K562 (cell line): ENCODE results near the gene C2. TPM values are rescaled to one million over a fixed set of nuclear protein-coding genes. Genes with fewer than 3 reads are reported as not detected.

ENCODE experiments used
- BCL6 ChIP-seq: fragments of 250-450 bp; sonication (Bioruptor Pico); IDR thresholded peaks from 2 replicates; pipeline ENCODE4 v1.4.0; 2020
- BRF2 ChIP-seq: IDR thresholded peaks from 3 replicates; pipeline ENCODE4 v1.6.1; 2011; ENCODE audit warnings: borderline replicate concordance, mild to moderate bottlenecking; ENCODE audit not compliant: insufficient read length, insufficient read depth
- GATAD2A ChIP-seq: fragments of 450-650 bp; IDR thresholded peaks from 2 replicates; pipeline ENCODE4 v1.6.1; 2017
- HMG20B ChIP-seq: fragments of 250-450 bp; sonication (Bioruptor Pico); IDR thresholded peaks from 2 replicates; pipeline ENCODE4 v1.5.0; 2021; ENCODE audit warnings: mild to moderate bottlenecking
- MXD1 ChIP-seq: fragments of 250-450 bp; sonication (Bioruptor Pico); IDR thresholded peaks from 2 replicates; pipeline ENCODE4 v1.8.0; 2021; ENCODE audit warnings: borderline replicate concordance, mild to moderate bottlenecking, moderate library complexity; ENCODE audit not compliant: poor library complexity, severe bottlenecking
- MYBL2 ChIP-seq, 2 experiments: fragments of 450-650 bp in 1 of 2; sonication (generic) in 1 of 2; formaldehyde crosslinking in 1 of 2; IDR thresholded peaks; 2 replicates each; pipeline versions ENCODE4 v1.6.1 to v1.8.1; 2017 to 2022; ENCODE audit warnings: borderline replicate concordance in 1 of 2, inconsistent platforms in 1 of 2, low read depth in 1 of 2, mild to moderate bottlenecking in 1 of 2, missing genetic modification reagents in 1 of 2, moderate library complexity in 1 of 2
- NR4A1 ChIP-seq, 2 experiments: fragments of 250-450 bp in 1 of 2; fragments of 450-650 bp in 1 of 2; sonication (Bioruptor Pico) in 1 of 2; IDR thresholded peaks; 2 replicates each; pipeline versions ENCODE4 v1.4.0 to v1.6.1; 2016 to 2020; ENCODE audit warnings: mild to moderate bottlenecking in 2 of 2, missing compliant biosample characterization in 1 of 2, missing genetic modification characterization in 1 of 2, moderate library complexity in 1 of 2
- NRF1 ChIP-seq, 2 experiments: fragments of 450-650 bp; IDR thresholded peaks in 1 of 2; conservative IDR thresholded peaks in 1 of 2; 2 replicates each; pipeline ENCODE4 v1.6.1; 2014; ENCODE audit warnings: mild to moderate bottlenecking in 2 of 2
- PHB2 ChIP-seq: fragments of 450-650 bp; IDR thresholded peaks from 2 replicates; pipeline ENCODE4 v1.6.1; 2017; ENCODE audit warnings: low read depth
- PURB ChIP-seq: sonication (generic); formaldehyde crosslinking; IDR thresholded peaks from 2 replicates; pipeline ENCODE4 v1.9.0; 2021; ENCODE audit warnings: low read depth, mild to moderate bottlenecking, missing genetic modification reagents
- RAD51 ChIP-seq: fragments of 450-650 bp; IDR thresholded peaks from 2 replicates; pipeline ENCODE4 v1.7.1; 2016; ENCODE audit warnings: low read depth, mild to moderate bottlenecking, borderline replicate concordance
- SAFB2 ChIP-seq: fragments of 200-400 bp; formaldehyde crosslinking; IDR thresholded peaks from 2 replicates; pipeline ENCODE4 v1.6.1; 2018; ENCODE audit warnings: borderline replicate concordance, low read length, low read depth, moderate library complexity; ENCODE audit not compliant: severe bottlenecking
- TBP ChIP-seq: optimal IDR thresholded peaks from 2 replicates; pipeline ENCODE3; 2011; ENCODE audit warnings: low read depth, low read length, improper control_type of control experiment
- TCF7L2 ChIP-seq: fragments of 150-350 bp; IDR thresholded peaks from 2 replicates; pipeline ENCODE4 v1.6.1; 2016; ENCODE audit warnings: low read depth, mild to moderate bottlenecking, low read length, moderate library complexity
- TGIF2 ChIP-seq: sonication (generic); formaldehyde crosslinking; IDR thresholded peaks from 2 replicates; pipeline ENCODE4 v1.8.1; 2022; ENCODE audit warnings: mild to moderate bottlenecking, missing genetic modification reagents, moderate library complexity
- ZNF239 ChIP-seq: fragments of 250-450 bp; sonication (Bioruptor Pico); IDR thresholded peaks from 2 replicates; pipeline ENCODE4 v1.4.0; 2020; ENCODE audit warnings: mild to moderate bottlenecking
- ZNF347 ChIP-seq: fragments of 450-650 bp; formaldehyde crosslinking; IDR thresholded peaks from 2 replicates; pipeline ENCODE4 v1.4.0; 2020; ENCODE audit warnings: low read depth, mild to moderate bottlenecking, moderate library complexity
- polyA plus RNA-seq, 8 experiments: library from polyadenylated mRNA; depleted of rRNA in 4 of 8; stranded (reverse) in 5 of 8; unstranded in 3 of 8; fragments of >200 nt; fragmentation: Nextera tagmentation in 2 of 8; fragmentation: Illumina TruSeq in 1 of 8; extraction: Ambion mirVana in 2 of 8; extraction: Trizol in 1 of 8; gene quantifications; 2 replicates each; pipeline versions ENCODE4 v1.2.1 to v1.2.3, GENCODE V29; 2011 to 2014; ENCODE audit warnings: inconsistent platforms in 1 of 8, missing spikeins in 1 of 8
- total RNA-seq, 7 experiments: library from RNA; depleted of rRNA in 6 of 7; stranded (reverse); fragments of >200 nt in 6 of 7; fragmentation: Illumina TruSeq in 2 of 7; extraction: Trizol in 2 of 7; gene quantifications; 2 replicates each; pipeline versions ENCODE4 v1.2.1 to v1.2.3, GENCODE V29; 2011 to 2021; ENCODE audit warnings: low replicate concordance in 1 of 7

Gene C2
- total and polyA plus RNA-seq, 9 of the 15 experiments (the other 6 are each of a cell fraction or from before 2014, with no cell fraction given), result 0.05 to 1.1 (median 0.39) TPM; not detected in 1

GRCh38 chr6:31958741-31959739 is 31.5 kb downstream of the C2 start, which contains the start of the genes NELFE and SKIC2 (continued):
- TF ChIP-seq ZNF239 (CRISPR knock-in tag) (peak; percentile 75), HMG20B (no peak), BCL6 (CRISPR knock-in tag) (peak; percentile 85), SAFB2 (no peak), NRF1 (conservative IDR thresholded peaks at IDR 0.05 in 1 of 2, IDR thresholded peaks at IDR 0.05 in 1 of 2) (peak; percentile 80 to 82), MXD1 (CRISPR knock-in tag) (peak; percentile 71), PHB2 (no peak), TBP (peak; percentile 79), BRF2 (no peak), NR4A1 (CRISPR knock-in tag; IDR thresholded peaks at IDR 0.05) (peak; percentile 96), NR4A1 (tag; IDR thresholded peaks at IDR 0.05) (peak; percentile 98), MYBL2 (IDR thresholded peaks at IDR 0.05; ENCODE audit: low read depth) (peak; percentile 54), MYBL2 (CRISPR knock-in tag; IDR thresholded peaks at IDR 0.05; ENCODE audit: borderline replicate concordance) (no peak), PURB (CRISPR knock-in tag) (no peak), GATAD2A (peak; percentile 64; the same call in 1 of the 2 replicates), TGIF2 (CRISPR knock-in tag) (peak; percentile 92; the same call in 1 of the 2 replicates), ZNF347 (CRISPR knock-in tag) (0 out of 2 replicates have a peak, but pooled peaks have one; percentile 58), TCF7L2 (no peak), RAD51 (no peak)
